K562 (cell line): ENCODE data around the gene BCAR3.

ENCODE experiments used
- BCL6 ChIP-seq: fragments of 250-450 bp; sonication (Bioruptor Pico); IDR thresholded peaks from 2 replicates; pipeline ENCODE4 v1.4.0; 2020
- FOSL1 ChIP-seq: fragments of 200-800 bp; sonication (Bioruptor generic); conservative IDR thresholded peaks from 2 replicates; pipeline ENCODE4 v1.6.1; 2016; ENCODE audit warnings: missing genetic modification characterization, missing compliant biosample characterization
- KAT2B ChIP-seq: IDR thresholded peaks from one replicate; pipeline ENCODE4 v1.6.1; 2012; ENCODE audit warnings: low read depth, mild to moderate bottlenecking, control low read depth, inconsistent platforms, low read length, moderate library complexity
- SRF ChIP-seq, 2 experiments: fragments of 250-450, 450-650 bp in 1 of 2; sonication (Bioruptor Pico) in 1 of 2; sonication (generic) in 1 of 2; formaldehyde crosslinking; IDR thresholded peaks; 2 replicates each; pipeline versions ENCODE4 v1.5.0 to v1.5.1; 2020 to 2022; ENCODE audit warnings: mild to moderate bottlenecking in 1 of 2, missing genetic modification reagents in 1 of 2
- TF ChIP-seq, protein P1 (sequence below), 3 experiments: IDR thresholded peaks in 2 of 3; conservative IDR thresholded peaks in 1 of 3; 2 replicates each; pipeline ENCODE4 v1.5.1; 2011 to 2012; ENCODE audit warnings: low read length in 3 of 3, mild to moderate bottlenecking in 3 of 3, control low read depth in 2 of 3, improper control_type of control experiment in 1 of 3, inconsistent platforms in 1 of 3, low read depth in 1 of 3, mixed read lengths in 1 of 3, moderate library complexity in 1 of 3; ENCODE audit not compliant: insufficient read depth in 2 of 3

DNA sequence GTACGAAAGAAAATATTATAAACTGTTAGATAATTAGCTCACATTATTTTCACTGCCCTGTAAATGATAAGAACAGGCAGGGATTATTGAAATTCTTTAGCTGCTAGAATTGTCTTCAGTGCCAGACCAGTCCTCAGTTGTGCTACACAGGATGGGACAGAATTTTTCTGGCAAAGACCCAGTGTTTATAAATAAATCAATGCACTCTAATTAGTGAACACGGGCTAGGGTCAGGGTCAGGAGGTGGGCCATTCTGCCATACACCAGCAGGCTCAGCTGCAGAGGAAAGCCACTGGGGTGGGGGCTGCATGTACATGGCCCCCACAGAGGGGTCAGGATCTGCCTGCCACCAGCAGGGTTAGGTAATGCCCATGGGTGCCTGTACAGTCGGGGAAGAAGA is 6.4 kb downstream of the BCAR3 start:
- TF ChIP-seq BCL6 (CRISPR knock-in tag) (no peak), SRF (CRISPR knock-in tag; IDR thresholded peaks at IDR 0.05) (no peak), FOSL1 (tag) (no peak), KAT2B (no peak)
- TF ChIP-seq, protein P1, sequence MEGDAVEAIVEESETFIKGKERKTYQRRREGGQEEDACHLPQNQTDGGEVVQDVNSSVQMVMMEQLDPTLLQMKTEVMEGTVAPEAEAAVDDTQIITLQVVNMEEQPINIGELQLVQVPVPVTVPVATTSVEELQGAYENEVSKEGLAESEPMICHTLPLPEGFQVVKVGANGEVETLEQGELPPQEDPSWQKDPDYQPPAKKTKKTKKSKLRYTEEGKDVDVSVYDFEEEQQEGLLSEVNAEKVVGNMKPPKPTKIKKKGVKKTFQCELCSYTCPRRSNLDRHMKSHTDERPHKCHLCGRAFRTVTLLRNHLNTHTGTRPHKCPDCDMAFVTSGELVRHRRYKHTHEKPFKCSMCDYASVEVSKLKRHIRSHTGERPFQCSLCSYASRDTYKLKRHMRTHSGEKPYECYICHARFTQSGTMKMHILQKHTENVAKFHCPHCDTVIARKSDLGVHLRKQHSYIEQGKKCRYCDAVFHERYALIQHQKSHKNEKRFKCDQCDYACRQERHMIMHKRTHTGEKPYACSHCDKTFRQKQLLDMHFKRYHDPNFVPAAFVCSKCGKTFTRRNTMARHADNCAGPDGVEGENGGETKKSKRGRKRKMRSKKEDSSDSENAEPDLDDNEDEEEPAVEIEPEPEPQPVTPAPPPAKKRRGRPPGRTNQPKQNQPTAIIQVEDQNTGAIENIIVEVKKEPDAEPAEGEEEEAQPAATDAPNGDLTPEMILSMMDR (IDR thresholded peaks at IDR 0.05 in 2 of 3, conservative IDR thresholded peaks at IDR 0.05 in 1 of 3; ENCODE audit: insufficient read depth in 2 of 3, low read depth in 1 of 3, low read length in 3 of 3), result no peak
